GM12892 (cell line): ENCODE data around the gene UVRAG.

ENCODE experiments used
- POLR2A ChIP-seq: IDR thresholded peaks from 2 replicates; pipeline ENCODE4 v1.6.1; 2011; ENCODE audit warnings: low read depth, low read length, control low read depth
- TAF1 ChIP-seq: IDR thresholded peaks from 2 replicates; pipeline ENCODE4 v1.6.1; 2011; ENCODE audit warnings: low read depth, mild to moderate bottlenecking, control low read depth, low read length, borderline replicate concordance

DNA sequence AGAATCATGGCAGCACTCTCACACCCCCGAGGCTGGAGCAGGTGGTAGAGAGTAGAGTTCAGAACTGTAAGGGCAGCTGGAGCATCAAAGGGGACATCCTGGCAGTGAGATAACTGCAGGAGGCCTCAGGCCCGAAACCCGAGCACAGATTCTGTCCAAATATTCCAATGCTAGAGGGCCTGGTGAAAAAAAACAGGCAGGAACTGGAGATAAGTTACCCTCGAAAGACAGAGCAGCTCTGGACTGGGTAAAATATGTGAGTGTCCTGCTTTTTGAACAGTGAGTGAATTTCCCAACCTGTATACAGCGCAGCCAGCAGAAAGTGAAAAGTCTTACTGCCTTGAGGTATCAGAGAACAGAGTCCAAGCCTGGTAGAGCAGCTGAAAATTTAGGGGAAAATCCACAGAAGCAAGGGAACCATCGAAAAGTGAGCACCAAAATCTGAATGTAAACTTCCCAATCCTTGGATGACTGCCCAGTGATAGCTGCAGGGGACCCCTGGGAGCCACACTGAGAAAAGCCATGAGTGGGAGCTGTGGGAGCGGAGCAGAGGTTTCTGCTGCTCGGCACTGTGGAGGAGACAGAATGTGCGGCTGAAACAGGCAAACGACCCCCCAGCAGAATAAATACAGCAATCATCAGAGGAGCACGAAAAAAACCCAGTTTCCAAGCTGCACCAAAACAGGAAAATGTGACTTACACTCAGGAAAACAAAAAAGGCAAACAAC, 340.7 kb downstream of the UVRAG start:
- TF ChIP-seq POLR2A, result no peak
- no peak for TF ChIP-seq TAF1
